ENCODE data around the gene ABCC9.
"Not testable (repeated sequence)": the region's sequence is repeated elsewhere in the genome, so short reads cannot be mapped to it uniquely, and the experiment has no call there.

ABCC9 gene

GRCh38 chr12:21813751-21814150 is 127.5 kb downstream of the ABCC9 start:
- no peak for DNase-seq

GRCh38 chr12:21813125-21813524 is 128.1 kb downstream of the ABCC9 start:
- DNase-seq, result no peak

DNA sequence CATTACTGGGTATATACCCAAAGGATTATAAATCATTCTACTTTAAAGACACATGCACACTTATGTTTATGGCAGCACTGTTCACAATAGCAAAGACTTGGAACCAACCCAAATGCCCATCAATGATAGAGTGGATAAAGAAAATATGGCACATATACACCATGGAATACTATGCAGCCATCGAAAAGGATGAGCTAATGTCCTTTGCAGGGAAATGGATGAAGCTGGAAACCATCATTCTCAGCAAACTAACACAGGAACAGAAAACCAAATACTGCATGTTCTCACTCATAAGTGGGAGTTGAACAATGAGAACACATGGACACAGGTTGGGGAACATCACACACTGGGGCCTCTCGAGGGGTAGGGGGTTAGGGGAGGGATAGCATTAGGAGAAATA is 128.9 kb downstream of the ABCC9 start:
- not testable (repeated sequence) for DNase-seq

DNA sequence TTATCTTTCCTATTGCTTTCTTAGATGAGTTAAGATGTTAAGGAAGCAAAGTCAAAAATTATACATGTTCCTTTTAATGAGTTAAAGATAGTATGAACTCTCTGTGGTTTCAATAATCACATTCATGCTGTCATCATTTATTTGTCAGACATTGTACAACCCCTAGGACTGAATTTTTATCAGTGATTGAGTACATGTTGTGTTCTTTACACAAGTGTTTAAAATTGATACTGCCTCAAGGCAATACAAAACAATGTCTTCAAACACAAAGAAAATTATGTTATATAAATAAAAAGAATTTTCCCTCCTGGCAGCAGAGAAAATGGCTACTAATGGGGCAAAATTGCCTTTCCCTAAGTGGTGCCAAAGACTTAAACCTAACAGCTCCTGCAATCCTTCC is 132.1 kb downstream of the ABCC9 start:
- no peak for DNase-seq

DNA sequence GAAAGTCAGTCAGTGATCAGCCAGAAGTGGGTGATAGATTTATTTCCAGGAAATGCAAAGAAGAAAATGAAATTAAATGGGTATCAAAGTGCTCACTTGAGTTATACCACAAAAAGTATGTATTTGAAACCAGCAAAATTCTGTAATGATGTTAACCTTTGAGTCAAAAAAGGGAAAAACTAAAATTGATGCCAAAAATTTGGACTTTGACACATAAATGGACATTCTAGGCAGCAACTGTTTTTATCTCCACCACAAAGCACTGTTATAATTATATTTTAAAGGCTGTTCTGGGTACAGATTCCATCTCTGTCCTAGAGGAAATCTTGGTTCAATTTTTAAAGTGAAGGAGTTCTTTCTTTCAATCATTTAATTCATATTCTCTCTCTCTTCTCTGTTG is 135.0 kb downstream of the ABCC9 start:
- no peak for DNase-seq

GRCh38 chr12:21801522-21802288 is 139.5 kb downstream of the ABCC9 start:
- no peak for DNase-seq

DNA sequence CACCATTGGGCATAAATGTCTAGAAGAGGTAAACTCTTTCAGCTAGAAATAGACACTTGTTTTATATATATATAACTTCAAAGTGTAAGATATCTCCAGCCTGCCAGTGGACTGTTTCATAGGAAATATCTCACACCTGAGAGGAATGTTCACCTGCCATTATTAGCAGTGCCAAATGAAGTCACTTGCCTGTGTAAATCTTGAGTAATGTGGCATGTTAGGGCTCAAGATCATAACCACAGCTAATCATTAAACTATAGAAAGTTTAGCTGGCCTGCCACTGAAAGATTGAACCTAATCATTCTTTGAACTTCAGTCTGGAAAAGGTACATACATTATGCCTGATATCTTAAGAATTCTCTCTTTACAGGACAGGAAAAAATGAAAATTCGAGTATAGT is 141.2 kb downstream of the ABCC9 start:
- DNase-seq, result no peak

DNA sequence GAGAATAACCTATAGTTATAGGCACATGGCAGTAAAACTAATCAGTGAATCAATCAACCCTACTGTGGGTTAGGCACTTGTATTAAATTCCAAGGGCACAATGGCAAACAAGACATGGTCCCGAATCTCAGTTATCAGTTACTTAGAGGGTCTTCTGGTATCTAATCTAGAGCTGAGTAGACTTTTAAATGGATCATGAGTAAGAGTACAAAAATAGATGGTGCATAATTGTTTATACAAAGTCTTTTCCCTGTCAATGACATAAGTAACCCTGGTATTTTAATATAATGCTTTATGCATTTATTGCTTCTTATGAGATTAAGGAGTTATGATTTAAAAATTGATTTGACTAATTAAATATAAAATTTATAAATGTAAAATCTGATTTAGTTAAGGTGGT is 143.7 kb downstream of the ABCC9 start:
- DNase-seq, result no peak

GRCh38 chr12:21795648-21796328 is 145.4 kb downstream of the ABCC9 start:
- DNase-seq, result no peak

- DNase-seq, result not testable (repeated sequence)
Measured at GRCh38 chr12:21794807-21795595, 146.2 kb downstream of the ABCC9 start.

DNA sequence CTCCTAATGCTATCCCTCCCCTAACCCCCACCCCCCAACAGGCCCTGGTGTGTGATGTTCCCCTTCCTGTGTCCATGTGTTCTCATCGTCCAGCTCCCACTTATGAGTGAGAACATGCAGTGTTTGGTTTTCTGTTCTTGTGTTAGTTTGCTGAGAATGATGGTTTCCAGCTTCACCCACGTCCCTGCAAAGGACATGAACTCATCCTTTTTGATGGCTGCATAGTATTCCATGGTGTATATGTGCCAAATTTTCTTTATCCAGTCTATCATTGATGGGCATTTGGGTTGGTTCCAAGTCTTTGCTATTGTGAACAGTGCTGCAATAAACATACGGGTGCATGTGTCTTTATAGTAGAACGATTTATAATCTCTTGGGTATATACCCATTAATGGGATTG is 151.5 kb downstream of the ABCC9 start:
- DNase-seq, result not testable (repeated sequence)

- DNase-seq, result no peak
Measured at GRCh38 chr12:21788089-21788983, 152.9 kb downstream of the ABCC9 start.

DNA sequence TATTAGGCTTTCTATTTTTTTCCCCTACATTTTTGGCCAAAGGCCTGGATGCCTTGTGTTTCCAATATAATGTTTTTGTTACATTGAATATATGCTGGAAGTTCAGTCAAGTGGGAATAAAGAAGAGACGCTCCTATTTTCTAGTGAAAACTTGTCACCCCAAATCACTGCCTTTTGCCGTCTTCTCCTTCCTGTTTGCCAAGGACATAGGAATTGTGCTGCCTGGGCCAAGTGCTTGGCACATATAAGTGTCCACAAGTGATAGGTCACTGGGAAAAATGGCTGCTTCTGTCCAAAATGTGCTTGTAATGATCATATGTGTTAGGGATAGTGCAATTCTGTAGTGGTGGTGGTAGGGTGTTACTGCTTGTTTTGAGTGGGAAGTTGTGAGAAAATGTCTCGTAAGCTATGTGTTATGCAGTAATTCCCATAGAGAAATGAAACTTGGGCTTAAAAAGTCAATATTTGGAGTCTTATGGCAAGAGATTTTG is 155.1 kb downstream of the ABCC9 start:
- no peak for DNase-seq

GRCh38 chr12:21782723-21783122 is 158.5 kb downstream of the ABCC9 start:
- DNase-seq, result not testable (repeated sequence)

GRCh38 chr12:21780786-21781185 is 160.4 kb downstream of the ABCC9 start:
- DNase-seq, result no peak

DNA sequence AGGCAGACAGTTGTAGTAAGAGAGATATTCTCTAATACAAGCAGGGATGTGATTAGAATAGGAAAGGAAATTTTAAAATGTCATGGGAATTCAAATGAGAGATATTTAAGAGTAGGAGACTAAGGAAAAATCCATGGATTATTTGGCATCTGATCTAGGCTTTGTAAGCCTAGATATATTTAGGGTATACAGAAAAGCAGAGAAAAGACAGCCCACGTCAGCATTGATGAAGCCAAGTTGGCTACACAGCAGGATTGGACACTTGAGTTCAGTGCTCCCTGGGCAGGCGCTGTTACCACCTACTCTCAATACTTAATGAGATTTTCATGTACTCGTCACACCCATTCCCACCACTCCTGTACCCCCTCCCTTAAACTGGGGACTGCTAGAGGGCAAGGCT is 165.1 kb downstream of the ABCC9 start:
- no peak for DNase-seq

- no peak for DNase-seq
Measured at GRCh38 chr12:21775133-21775820, 165.9 kb downstream of the ABCC9 start.

DNA sequence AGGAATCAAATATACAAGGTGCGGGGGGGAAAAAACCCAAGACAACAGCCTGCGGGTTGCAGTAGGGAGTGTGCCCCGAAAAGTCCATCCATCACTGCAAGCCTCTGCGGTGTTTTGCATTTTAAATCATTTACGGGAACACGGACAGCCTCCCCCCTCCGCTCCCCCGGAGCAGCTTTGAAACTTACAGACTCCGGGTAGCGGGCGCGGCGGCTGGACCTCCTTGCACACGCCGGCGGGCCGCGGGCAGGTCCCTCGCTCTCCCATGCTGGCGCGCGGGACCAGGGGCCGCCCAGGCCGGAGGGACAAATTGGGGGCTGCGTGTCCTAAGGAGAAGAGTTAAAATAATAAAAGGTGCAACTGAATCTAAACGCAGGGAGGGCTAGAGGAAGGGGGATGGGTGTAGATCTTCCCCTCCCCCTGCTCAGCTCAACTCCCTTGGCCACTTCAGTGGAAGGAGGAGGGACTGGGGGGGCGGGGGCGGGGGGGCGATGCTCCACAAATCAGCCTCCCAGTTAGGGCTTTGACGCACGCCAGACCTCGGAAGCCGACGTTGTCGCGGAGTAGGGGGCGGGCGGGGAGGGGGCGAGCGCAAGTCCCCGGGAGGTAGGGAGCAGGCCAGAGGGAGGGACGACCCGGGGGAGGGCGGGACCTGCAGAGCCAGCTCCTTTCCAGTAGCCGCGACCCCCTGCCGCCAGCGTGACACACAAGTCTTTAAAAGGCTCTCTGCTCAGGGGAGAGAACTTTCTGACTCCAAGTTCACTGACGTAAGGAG is 166.7 kb downstream of the ABCC9 start, which contains the start of gene KCNJ8:
KCNJ8 (minus strand) TSS at position 349 of the 775 bp plus-strand sequence. CDS start 1,090 bp downstream, outside the sequence.
- DNase-seq, result no peak

GRCh38 chr12:21773806-21774205 is 167.4 kb downstream of the ABCC9 start:
- no peak for DNase-seq

DNA sequence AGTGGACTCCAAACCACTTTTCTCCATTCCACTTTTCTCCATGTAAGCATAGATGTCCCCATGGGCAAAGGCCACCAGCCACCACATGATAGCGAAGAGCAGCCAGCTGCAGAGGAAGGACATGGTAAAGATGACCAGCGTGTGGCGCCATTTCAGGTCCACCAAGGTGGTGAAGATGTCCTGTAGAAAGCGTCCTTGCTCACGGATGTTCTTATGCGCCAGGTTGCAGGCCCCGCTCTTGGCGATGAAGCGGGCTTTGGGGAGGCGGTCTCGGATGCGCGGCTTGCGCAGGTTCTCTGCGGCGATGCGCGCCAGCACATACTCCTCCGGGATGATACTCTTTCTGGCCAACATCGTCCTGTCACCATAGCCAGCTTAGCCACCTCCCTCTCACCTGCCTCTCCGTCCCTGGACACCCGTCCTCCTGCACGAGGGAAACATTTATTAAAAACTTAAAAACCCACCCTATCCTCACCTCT is 167.9 kb downstream of the ABCC9 start:
- DNase-seq, result no peak

GRCh38 chr12:21771311-21771710 is 169.9 kb downstream of the ABCC9 start:
- DNase-seq, result no peak
